ENCODE data around the gene RHBDF2.
"Not testable (repeated sequence)": the region's sequence is repeated elsewhere in the genome, so short reads cannot be mapped to it uniquely, and the experiment has no call there.

RHBDF2 gene

DNA sequence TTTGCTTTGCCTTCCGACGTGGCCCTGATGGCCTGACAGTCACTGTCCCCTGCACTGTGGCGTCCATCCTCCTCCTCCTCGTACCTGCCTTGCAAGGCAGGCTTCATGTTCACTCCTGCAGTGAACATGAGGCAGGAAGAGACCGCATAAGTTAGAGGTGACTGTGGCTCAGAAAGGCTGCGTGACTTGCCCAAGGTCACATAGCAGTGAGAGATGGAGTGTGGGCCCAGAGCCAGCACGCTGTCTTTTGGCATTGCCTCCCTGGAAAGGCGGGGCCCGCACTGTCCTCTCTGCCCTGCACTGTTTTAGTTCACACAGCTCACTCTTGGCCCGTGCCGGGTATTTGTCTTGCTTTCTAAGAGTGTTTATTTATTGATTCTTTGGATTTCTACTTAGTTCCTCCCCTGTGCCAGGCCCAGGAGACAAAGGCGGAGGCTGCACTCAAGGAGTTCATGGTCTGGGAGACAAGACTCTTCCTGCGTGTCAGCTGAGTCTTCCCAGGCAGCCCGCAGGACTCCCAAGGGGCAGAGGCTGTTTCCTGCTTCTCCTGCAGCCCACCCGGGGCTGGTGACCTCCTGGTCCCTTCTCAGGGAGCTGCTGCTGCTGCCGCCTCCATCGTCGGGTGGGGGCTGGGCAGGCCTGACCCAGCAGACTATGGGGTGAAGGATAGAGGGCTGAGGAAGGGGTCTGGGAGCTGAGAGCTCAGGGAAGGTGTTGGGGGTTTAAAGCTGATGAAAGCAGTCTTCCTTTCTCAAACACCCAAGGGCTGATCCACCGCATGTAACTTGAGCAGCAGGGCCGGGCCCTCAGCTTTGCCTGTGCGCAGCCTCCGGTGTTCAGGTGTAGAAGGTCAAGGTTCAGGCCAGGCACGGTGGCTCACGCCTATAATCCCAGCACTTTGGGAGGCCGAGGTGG is 23.6 kb upstream of the RHBDF2 start:
- no peak for DNase-seq (ENCODE audit: low read depth)

- peak; percentile 72 for DNase-seq (ENCODE audit: low read depth)
Measured at GRCh38 chr17:76523084-76524037, 22.1 kb upstream of the RHBDF2 start.

DNA sequence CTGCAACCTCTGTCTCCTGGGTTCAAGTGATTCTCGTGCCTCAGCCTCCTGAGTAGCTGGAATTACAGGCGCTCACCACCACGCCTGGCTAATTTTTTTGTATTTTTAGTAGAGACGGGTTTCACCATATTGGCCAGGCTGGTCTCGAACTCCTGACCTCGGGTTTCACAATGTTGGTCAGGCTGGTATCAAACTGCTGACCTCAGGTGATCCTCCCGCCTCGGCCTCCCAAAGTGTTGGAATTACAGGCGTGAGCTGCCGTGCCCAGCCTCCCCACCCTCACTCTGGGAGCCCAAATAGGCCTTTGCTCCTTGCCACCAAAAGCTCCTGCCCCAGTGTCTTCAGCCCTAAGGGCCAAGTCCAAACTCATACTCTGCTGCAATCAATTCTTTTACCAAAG is 20.5 kb upstream of the RHBDF2 start:
- not testable (repeated sequence) for DNase-seq (ENCODE audit: low read depth)

- no peak for DNase-seq (ENCODE audit: low read depth)
Measured at GRCh38 chr17:76521262-76521661, 20.0 kb upstream of the RHBDF2 start.

DNA sequence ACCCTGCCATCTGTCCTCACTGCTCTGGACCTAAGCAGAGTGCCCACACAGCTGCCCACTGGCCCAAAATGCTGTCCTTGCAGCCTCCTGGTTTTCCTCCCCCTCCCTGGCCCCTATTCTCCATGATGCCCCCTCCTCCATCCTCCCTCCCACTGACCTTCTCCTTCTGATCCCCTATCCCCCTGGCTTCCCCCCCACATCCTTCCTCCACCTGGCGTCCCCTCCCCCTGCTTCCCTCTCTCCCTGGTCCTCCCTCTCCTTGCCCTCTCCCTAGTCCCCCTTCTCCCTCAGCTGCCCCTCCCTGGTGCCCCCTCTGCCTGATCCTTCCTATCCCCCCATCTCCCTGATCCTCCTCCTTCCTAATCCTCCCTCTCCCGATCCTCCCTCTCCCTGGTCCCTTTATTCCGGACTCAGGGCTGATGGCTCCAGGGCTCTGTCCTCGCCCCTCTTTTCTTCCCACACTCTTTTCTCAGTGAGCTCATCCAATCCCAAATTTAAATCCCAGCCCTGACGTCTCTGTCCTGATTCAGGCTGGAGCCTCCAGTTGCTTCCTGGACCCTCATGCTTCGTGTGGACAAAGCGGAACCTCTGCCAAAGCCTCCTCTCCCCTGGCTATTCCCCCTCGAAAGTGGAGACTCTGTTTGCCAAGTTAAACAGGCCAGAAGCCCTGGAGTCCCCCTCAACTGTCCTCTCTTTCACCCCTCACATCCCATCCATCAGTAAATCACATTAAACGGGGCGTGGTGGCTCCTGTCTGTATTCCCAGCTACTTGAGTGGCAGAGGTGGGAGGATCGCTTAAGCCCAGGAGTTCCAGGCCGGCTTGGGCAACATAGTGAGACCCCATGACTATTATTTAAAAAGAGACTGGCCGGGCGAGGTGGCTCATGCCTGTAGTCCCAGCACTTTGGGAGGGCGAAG is 18.1 kb upstream of the RHBDF2 start:
- DNase-seq (ENCODE audit: low read depth) = no peak

DNA sequence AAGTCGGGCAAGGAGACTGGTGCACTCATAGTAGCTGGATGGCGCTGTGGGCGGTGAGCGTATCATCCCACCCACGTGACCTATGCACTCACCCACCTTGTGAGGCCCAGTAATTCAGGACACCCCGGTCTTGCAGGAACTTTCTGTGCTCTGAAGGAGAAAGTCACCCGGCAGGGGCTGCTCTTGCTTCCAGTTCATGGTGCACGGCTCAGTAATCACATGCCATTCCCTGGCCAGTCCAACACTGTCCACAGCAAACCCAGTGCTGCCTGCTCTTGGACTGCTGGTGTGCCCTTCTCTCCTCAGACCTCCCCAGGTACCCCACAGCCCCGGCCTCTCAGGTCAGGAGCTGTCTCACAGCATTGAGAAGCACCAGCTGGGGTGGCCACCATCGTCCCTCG is 16.4 kb upstream of the RHBDF2 start:
- DNase-seq (ENCODE audit: low read depth) = no peak

- DNase-seq (ENCODE audit: low read depth) = peak; percentile 64
Measured at GRCh38 chr17:76515274-76515949, 14.2 kb upstream of the RHBDF2 start.

DNA sequence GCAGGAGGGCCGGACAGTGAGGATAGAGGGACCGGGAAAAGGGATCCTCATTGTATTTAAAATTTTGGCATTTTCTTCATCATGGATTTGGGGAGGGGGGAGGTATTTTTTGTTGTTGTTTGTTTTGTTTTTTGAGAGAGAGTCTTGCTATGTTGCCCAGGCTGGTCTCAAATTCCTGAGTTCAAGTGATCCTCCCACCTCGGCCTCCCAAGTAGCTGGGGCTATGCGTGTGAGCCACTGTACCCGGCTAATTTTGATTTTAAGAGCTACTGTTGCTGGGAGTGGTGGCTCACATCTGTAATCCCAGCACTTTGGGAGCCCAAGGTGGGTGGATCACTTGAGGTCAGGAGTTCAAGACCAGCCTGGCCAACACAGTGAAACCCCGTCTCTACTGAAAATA is 13.1 kb upstream of the RHBDF2 start:
- DNase-seq (ENCODE audit: low read depth) = not testable (repeated sequence)

DNA sequence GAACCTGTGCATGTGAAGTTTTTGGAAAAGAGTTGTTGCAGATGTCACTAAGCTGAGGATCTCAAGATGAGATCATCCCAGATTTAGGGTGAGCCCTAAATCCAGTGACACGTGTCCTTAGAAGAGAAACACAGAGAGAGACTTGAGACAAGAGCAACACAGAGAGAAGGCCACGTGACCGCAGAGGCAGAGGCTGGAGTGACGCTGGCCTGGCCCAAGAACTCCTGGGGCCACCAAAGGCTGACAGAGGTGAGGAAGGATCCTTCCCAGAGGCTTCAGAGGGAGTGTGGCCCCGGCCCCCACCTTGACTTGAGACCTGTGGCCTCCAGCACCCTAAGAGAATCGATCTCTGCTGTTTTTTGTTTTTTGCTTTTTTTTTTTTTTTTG is 12.1 kb upstream of the RHBDF2 start:
- no peak for DNase-seq (ENCODE audit: low read depth)

- no peak for DNase-seq (ENCODE audit: low read depth)
Measured at GRCh38 chr17:76512366-76513305, 11.4 kb upstream of the RHBDF2 start.

DNA sequence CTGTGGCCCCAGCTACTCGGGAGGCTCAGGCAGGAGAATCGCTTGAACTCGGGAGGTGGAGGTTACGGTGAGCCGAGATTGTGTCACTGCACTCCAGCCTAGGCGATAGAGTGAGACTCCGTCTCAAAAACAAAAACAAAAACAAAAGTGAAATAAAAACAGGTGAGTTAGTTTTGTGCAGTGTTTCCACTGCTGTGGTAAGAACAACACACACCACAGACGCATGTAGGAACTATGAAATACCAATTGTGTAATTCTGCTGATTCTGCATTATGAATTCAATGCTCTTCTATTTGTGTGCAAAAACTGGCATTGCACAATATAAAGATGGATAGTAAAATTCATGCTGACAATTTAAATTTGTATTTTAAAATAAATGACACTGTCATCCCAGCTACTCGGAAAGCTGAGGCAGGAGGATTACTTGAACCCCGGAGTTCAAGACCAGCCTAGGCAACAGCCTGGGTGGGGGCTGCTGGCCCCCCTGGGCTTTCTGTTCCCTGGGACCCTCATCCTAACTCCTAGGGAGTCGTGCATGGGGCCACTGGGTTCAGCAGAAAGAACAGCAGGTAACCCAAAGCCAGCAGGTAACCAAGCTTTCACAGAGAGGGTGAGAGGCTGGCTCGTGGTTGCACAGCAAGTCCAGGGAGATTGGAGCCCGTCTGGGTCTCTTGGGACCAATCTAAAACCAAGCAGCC is 10.6 kb upstream of the RHBDF2 start:
- no peak for DNase-seq (ENCODE audit: low read depth)

- DNase-seq (ENCODE audit: low read depth) = no peak
Measured at GRCh38 chr17:76510831-76511244, 9.6 kb upstream of the RHBDF2 start.

- not testable (repeated sequence) for DNase-seq (ENCODE audit: low read depth)
Measured at GRCh38 chr17:76508472-76509063, 7.3 kb upstream of the RHBDF2 start.

GRCh38 chr17:76506408-76507345 is 5.5 kb upstream of the RHBDF2 start:
- peak; percentile 84 for DNase-seq (ENCODE audit: low read depth)

GRCh38 chr17:76504117-76504516 is 2.9 kb upstream of the RHBDF2 start:
- no peak for DNase-seq (ENCODE audit: low read depth)

GRCh38 chr17:76502341-76503211 is 1.4 kb upstream of the RHBDF2 start:
- DNase-seq (ENCODE audit: low read depth) = no peak

DNA sequence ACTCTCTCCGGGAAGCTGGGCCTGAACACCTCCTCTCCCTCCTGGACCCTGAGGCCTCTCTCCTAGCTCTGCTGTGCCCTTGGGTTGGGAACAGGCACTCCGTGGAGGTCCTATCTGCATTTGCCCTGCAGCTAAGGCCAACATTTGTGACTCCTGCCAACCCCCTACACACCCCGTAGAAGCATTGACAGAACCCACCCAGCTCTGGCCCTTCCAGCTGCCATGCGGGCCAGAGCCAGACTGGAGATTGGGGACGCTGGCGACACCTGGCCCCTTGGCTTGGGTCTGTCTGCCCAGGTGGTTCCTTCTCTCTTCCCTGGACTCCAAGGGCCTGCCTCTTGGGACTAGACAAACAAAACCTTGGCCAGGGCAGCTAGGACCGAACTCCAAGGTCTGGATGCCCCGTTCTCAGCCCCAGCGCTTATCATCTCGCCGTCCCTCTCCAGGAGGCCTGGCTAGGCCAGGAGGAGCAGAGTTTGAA is 644 bp upstream of the RHBDF2 start:
- no peak for DNase-seq (ENCODE audit: low read depth)

Data from stimulated activated CD8-positive, alpha-beta memory T cell treated with anti-CD3 and anti-CD28 coated beads, Interleukin-12 subunit alpha, Interleukin-12 subunit beta, amount 100 ng/mL, for 1 hour (primary cell).